GM12874 (cell line): ENCODE results near the gene ACER3.

Experiments
- CTCF ChIP-seq: IDR thresholded peaks from 2 replicates; pipeline ENCODE4 v1.5.1; 2011; ENCODE audit warnings: low read depth, mild to moderate bottlenecking, control low read depth, low read length, moderate library complexity; ENCODE audit not compliant: insufficient read depth

The ACER3 gene

DNA sequence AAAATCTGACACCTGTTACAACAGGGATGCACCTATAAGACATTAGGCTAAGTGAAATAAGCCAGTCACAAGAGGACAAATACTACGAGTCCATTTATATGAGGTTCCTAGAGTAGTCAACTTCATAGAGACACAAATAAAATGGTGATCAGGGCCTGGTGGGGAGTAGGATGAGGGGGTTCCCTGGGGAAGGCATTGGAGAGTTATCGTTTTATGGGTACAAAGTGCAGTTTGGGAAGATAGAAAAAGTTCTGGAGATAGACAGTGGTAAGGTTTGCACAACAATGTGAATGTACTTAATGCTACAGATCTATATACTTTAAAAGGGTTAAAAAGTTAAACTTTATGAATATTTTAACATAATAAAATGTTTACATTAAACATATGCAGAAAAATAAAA is 142.1 kb downstream of the ACER3 start:
- no peak for TF ChIP-seq CTCF

DNA sequence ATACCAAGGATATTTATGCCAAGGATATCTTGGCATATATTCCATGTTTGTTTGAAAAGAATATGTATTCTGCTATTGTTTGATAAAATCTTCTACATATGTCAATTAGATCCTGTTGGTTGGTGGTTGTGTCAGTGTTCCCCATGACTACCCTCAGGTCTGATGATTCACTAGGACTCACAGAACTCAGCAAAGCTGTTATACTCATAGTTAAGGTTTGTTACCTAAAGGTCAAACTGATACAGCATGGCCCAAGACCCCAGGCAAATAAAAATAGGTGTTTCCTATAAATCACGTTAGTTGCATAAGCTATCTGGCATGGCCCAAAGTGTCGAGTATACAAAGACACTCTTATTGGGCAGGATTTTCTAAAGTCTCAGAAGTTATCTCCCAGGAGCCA is 143.2 kb downstream of the ACER3 start:
- TF ChIP-seq CTCF = no peak

- TF ChIP-seq CTCF = no peak
Measured at GRCh38 chr11:77009533-77010160, 148.9 kb downstream of the ACER3 start.

- TF ChIP-seq CTCF = no peak
Measured at GRCh38 chr11:77014669-77015068, 154.0 kb downstream of the ACER3 start.

GRCh38 chr11:77019976-77020595 is 159.4 kb downstream of the ACER3 start:
- no peak for TF ChIP-seq CTCF

DNA sequence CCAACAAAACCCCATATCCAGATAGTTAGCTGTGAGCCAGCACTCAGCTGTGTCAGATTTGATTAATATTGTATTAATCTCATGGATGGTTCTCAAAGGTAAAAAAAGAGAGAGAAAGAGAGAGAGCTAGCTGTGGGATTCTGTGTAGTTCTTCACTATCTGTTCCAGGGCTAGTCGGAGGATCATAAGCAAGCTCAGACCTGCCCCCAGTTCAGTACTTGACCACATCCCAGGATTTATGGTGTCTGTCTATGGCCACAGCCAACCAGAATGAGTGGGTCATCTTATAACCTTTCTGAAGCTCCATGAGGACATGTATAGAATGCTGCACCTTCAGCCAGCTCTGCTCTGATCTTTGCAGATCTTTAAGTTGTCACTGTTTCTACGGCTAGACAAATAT is 160.0 kb downstream of the ACER3 start:
- no peak for TF ChIP-seq CTCF

- TF ChIP-seq CTCF = no peak
Measured at GRCh38 chr11:77024745-77025144, 164.0 kb downstream of the ACER3 start.
